SU-DHL-6 (cell line): ENCODE measurements around the gene SLC28A3.

ENCODE experiments used
- H2AFZ ChIP-seq: fragments of 200-600 bp; sonication (generic); 2 replicates; pipeline ENCODE4 v1.6.1; 2014; ENCODE audit warnings: low read depth, mild to moderate bottlenecking, moderate library complexity, mixed read lengths, antibody characterized with exemption, low read length; ENCODE audit not compliant: severe bottlenecking
- H3F3A ChIP-seq: fragments of 200-600 bp; shearing (Covaris generic); 2 replicates; pipeline ENCODE4 v1.6.0; 2016; ENCODE audit warnings: antibody characterized with exemption, mild to moderate bottlenecking; ENCODE audit not compliant: insufficient read depth
- H3K27ac ChIP-seq: fragments of 200-600 bp; sonication (generic); 2 replicates; pipeline ENCODE4 v1.5.1; 2016; ENCODE audit warnings: low read depth, mild to moderate bottlenecking, low read length, moderate library complexity, mixed read lengths
- H3K27me3 ChIP-seq: fragments of 200-600 bp; sonication (generic), shearing (Covaris generic); 2 replicates; pipeline ENCODE4 v1.6.0; 2014; ENCODE audit warnings: mild to moderate bottlenecking, low read length
- H3K36me3 ChIP-seq: fragments of 200-600 bp; sonication (generic); 2 replicates; pipeline ENCODE4 v1.6.1; 2014; ENCODE audit warnings: mild to moderate bottlenecking, low read length, mixed read lengths
- H3K4me2 ChIP-seq: fragments of 300-600, 200-600 bp; shearing (Covaris generic), sonication (generic); 2 replicates; pipeline ENCODE4 v1.6.0; 2014; ENCODE audit warnings: low read length, low read depth, mild to moderate bottlenecking; ENCODE audit not compliant: poor library complexity, severe bottlenecking
- H3K4me3 ChIP-seq: fragments of 200-600 bp; sonication (generic); 2 replicates; pipeline ENCODE4 v1.5.1; 2014; ENCODE audit warnings: antibody characterized with exemption, low read length, mild to moderate bottlenecking, mixed read lengths; ENCODE audit not compliant: insufficient read depth, poor library complexity, severe bottlenecking
- H3K79me2 ChIP-seq: fragments of 200-600 bp; sonication (generic); 2 replicates; pipeline ENCODE4 v1.6.1; 2014; ENCODE audit warnings: mild to moderate bottlenecking, low read length, moderate library complexity; ENCODE audit not compliant: insufficient read depth
- H3K9ac ChIP-seq: fragments of 200-600 bp; sonication (generic); 2 replicates; pipeline ENCODE4 v1.7.0; 2014; ENCODE audit warnings: mild to moderate bottlenecking, low read length
- H3K9me2 ChIP-seq: fragments of 200-600 bp; sonication (generic); replicated peaks from 2 replicates; pipeline ENCODE4 v1.6.1; 2014; ENCODE audit warnings: low read length; ENCODE audit not compliant: insufficient read depth
- H3K9me3 ChIP-seq: fragments of 200-600 bp; sonication (generic); 2 replicates; pipeline ENCODE4 v1.6.1; 2014; ENCODE audit warnings: low read length, mixed read lengths; ENCODE audit not compliant: insufficient read depth
- H4K20me1 ChIP-seq: fragments of 200-600 bp; sonication (generic); 2 replicates; pipeline ENCODE4 v1.6.1; 2014; ENCODE audit warnings: low read depth, mild to moderate bottlenecking, antibody characterized with exemption, low read length, moderate library complexity, mixed read lengths
- CTCF ChIP-seq: fragments of 200-600 bp; sonication (generic); IDR thresholded peaks from one replicate; pipeline ENCODE4 v1.5.1; 2017; ENCODE audit warnings: antibody characterized with exemption, mild to moderate bottlenecking, low read length, moderate library complexity; ENCODE audit not compliant: insufficient read depth, poor library complexity, severe bottlenecking
- EZH2phosphoT487 ChIP-seq: fragments of 200-600 bp; sonication (generic), shearing (Covaris generic); conservative IDR thresholded peaks from 2 replicates; pipeline ENCODE4 v1.6.1; 2018; ENCODE audit warnings: mild to moderate bottlenecking, antibody characterized with exemption, low read length, moderate library complexity, mixed read lengths

SLC28A3 gene

DNA sequence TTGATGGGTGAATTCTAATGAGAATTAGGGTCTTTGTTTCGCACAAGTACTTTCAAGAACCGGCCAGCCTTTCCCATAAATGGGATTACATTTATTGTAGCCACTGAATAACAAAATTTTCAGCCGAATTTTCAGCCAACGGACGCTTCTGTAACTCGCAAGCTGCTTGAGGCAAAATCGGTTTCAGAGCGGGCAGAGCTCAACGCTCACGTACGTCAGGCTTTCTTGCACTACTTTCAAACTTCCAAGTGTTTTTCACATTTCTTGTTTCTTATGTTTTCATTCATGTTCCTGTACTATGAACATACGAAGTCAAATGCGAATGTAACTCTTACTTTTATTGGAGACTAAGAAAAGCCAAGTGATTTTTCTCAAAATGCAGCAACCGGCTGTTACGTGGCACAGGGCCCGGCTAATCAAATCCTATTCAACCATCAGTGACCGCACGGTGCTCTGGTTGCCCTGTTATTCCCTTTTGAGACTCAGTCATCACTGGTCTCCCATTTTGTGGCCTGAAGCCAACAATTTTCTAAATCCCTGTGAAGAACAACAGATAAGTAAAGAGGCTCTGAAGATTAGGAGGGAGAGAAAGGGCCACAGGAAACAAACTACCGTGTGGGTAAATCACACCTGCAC is 68.5 kb downstream of the SLC28A3 start:
- no peak overlapping the region for H3K4me2 ChIP-seq
- H3K27ac ChIP-seq, result no peak overlapping the region
- TF ChIP-seq CTCF (no peak), EZH2phosphoT487 (no peak)
- no peaks in the 10 kb centered on the region for H3K36me3 ChIP-seq
- no peaks in the 10 kb centered on the region for H3K9me3 ChIP-seq
- no peak overlapping the region for H3K4me3 ChIP-seq
- H3K79me2 ChIP-seq, result no peaks in the 10 kb centered on the region
- no peaks in the 10 kb centered on the region for H4K20me1 ChIP-seq
- no peak overlapping the region for H2AFZ ChIP-seq
- H3K9me2 ChIP-seq, result no peaks in the 10 kb centered on the region
- no peaks in the 10 kb centered on the region for H3K27me3 ChIP-seq
- no peak overlapping the region for H3K9ac ChIP-seq
- no peaks in the 10 kb centered on the region for H3F3A ChIP-seq

GRCh38 chr9:84271531-84271900 is 69.0 kb downstream of the SLC28A3 start:
- Histone ChIP-seq H3F3A (no peaks in the 10 kb centered on the region), H3K9me3 (no peaks in the 10 kb centered on the region), H3K27me3 (no peaks in the 10 kb centered on the region), H3K27ac (no peak overlapping the region), H3K9me2 (no peaks in the 10 kb centered on the region), H3K79me2 (no peaks in the 10 kb centered on the region), H3K36me3 (no peaks in the 10 kb centered on the region), H2AFZ (no peak overlapping the region), H3K9ac (no peak overlapping the region), H4K20me1 (no peaks in the 10 kb centered on the region), H3K4me3 (no peak overlapping the region), H3K4me2 (no peak overlapping the region)
- TF ChIP-seq CTCF (no peak), EZH2phosphoT487 (no peak)

DNA sequence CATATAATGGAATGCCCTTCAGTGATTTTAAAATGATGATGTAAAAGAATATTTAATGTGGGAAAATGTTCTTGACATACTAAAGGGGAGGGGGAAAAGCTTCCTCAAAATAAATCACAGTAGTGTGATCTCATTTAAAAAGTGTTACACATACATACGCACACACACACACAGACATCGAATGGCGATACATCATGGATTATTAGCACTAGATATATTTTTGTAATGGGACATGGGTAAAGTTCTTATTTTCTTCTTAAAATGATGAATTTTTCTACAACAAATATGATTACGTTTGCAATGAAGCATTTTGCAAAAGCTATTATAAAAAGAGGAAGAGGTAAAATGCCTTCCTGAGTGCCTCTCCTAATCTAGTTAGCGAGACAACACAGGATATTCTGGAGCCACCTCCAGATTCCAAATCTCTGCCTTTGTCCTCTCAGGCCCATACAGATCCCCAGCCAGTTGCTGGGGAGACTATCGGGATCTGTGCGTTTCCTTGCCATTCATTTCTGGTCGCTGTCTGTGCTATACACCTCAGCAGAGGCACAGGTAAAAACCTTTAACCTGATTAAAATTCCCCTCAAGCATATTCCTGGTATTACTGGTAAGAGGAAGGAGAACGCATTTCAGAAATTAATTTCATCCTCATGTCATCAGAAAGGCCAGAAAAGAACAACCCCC is 69.6 kb downstream of the SLC28A3 start:
- no peaks in the 10 kb centered on the region for H3K79me2 ChIP-seq
- TF ChIP-seq CTCF, result no peak
- no peak for TF ChIP-seq EZH2phosphoT487
- no peak overlapping the region for H3K4me3 ChIP-seq
- H3K4me2 ChIP-seq, result no peak overlapping the region
- no peaks in the 10 kb centered on the region for H4K20me1 ChIP-seq
- no peak overlapping the region for H3K9ac ChIP-seq
- no peak overlapping the region for H3K27ac ChIP-seq
- H3K36me3 ChIP-seq, result no peaks in the 10 kb centered on the region
- H3F3A ChIP-seq, result no peaks in the 10 kb centered on the region
- H3K9me3 ChIP-seq, result no peaks in the 10 kb centered on the region
- H3K27me3 ChIP-seq, result no peaks in the 10 kb centered on the region
- no peaks in the 10 kb centered on the region for H3K9me2 ChIP-seq
- H2AFZ ChIP-seq, result no peak overlapping the region
